Gastrocnemius medialis (tissue), 4 donors: ENCODE measurements around the gene APBA2. TPM values are rescaled to one million over a fixed set of nuclear protein-coding genes. Genes with fewer than 3 reads are reported as not detected.

Experiments
- ATAC-seq, 2 donors: fragments of 150-250 bp; one replicate each; pipeline ENCODE4 v1.9.1; 2016
- DNase-seq, 2 donors: peaks; one replicate each; pipeline ENCODE4 v3.0.0-alpha.2; 2019
- H3K27ac ChIP-seq, 4 donors: fragments of 200-600 bp; sonication (generic); 1 replicate in 1 of 4; 2 replicates in 3 of 4; pipeline ENCODE4 v1.5.1; 2016 to 2018; ENCODE audit warnings: mild to moderate bottlenecking in 2 of 4, moderate library complexity in 1 of 4
- H3K27me3 ChIP-seq, 3 donors: fragments of 200-600 bp; sonication (generic) in 2 of 3; 1 replicate in 1 of 3; 2 replicates in 2 of 3; pipeline versions ENCODE4 v1.5.1 to v1.6.0; 2016 to 2019; ENCODE audit warnings: mild to moderate bottlenecking in 1 of 3, moderate library complexity in 1 of 3
- H3K36me3 ChIP-seq, 2 donors: fragments of 200-600 bp; sonication (generic) in 1 of 2; one replicate each; pipeline ENCODE4 v1.5.1; 2017 to 2018
- H3K4me1 ChIP-seq, 2 donors: fragments of 200-600 bp; sonication (generic) in 1 of 2; one replicate each; pipeline ENCODE4 v1.5.1; 2016 to 2017; ENCODE audit warnings: mild to moderate bottlenecking in 2 of 2
- H3K4me3 ChIP-seq, 4 donors: fragments of 200-600 bp; sonication (generic) in 3 of 4; 1 replicate in 1 of 4; 2 replicates in 3 of 4; pipeline ENCODE4 v1.5.1; 2016 to 2019; ENCODE audit warnings: mild to moderate bottlenecking in 2 of 4
- H3K9me3 ChIP-seq, 3 donors: fragments of 200-600 bp; sonication (generic) in 2 of 3; 1 replicate in 1 of 3; 2 replicates in 2 of 3; pipeline ENCODE4 v1.5.1; 2016 to 2019
- CTCF ChIP-seq, 5 experiments: fragments of 450-650 bp in 3 of 5; fragments of 200-600 bp in 2 of 5; sonication (generic) in 2 of 5; IDR thresholded peaks in 4 of 5; conservative IDR thresholded peaks in 1 of 5; 1 replicate in 4 of 5; 2 replicates in 1 of 5; pipeline ENCODE4 v1.5.1; 2016 to 2019; ENCODE audit warnings: antibody characterized with exemption in 5 of 5, mild to moderate bottlenecking in 3 of 5, moderate library complexity in 3 of 5
- POLR2A ChIP-seq, 2 donors: fragments of 450-650 bp; IDR thresholded peaks; one replicate each; pipeline ENCODE4 v1.6.1; 2017; ENCODE audit warnings: antibody characterized with exemption in 2 of 2, mild to moderate bottlenecking in 2 of 2, moderate library complexity in 2 of 2
- in situ Hi-C, 4 donors: fragments of 200-750 bp; cut with MboI; loops; one replicate each; pipeline versions ENCODE4 v1.15.0 to v1.8.0; 2017; ENCODE audit warnings: low sequenced_read_pairs in 4 of 4
- intact Hi-C: fragments of 100-400 bp; cut with DNase I; formaldehyde crosslinking; loops from one replicate; pipeline ENCODE4 v1.15.1; 2023; ENCODE audit warnings: low total_unique reads
- total RNA-seq, 4 donors: library from RNA; depleted of rRNA; stranded (reverse); fragments of >200 nt; gene quantifications; one replicate each; pipeline versions ENCODE4 v1.1.0 to v1.2.3, GENCODE V29; 2016

APBA2 gene
- total RNA-seq, 4 donors from 2014 or later: 0.19 to 0.31 TPM; not detected in 2

GRCh38 chr15:29140475-29141307 lies 254.9 kb downstream of the APBA2 start:
- no peaks in the 10 kb centered on the region for H3K36me3 ChIP-seq
- in situ Hi-C loops (no loop called here), intact Hi-C loops (no loop called here)
- H3K27me3 ChIP-seq: peaks cover 8 to 11% (median 10%) of the 10 kb centered on the region in 3 donors
- ATAC-seq: no peak
- no peaks in the 10 kb centered on the region for H3K9me3 ChIP-seq
- no peaks in the 10 kb centered on the region for H3K4me1 ChIP-seq
- no peak overlapping the region for H3K27ac ChIP-seq
- no peak for DNase-seq
- no peak overlapping the region for H3K4me3 ChIP-seq
- no peak for TF ChIP-seq CTCF (IDR thresholded peaks at IDR 0.05 in 4 of 5, conservative IDR thresholded peaks at IDR 0.05 in 1 of 5)
- no peak for TF ChIP-seq POLR2A (IDR thresholded peaks at IDR 0.05)

GRCh38 chr15:29141308-29142128 lies 255.7 kb downstream of the APBA2 start:
- Histone ChIP-seq H3K9me3 (no peaks in the 10 kb centered on the region), H3K4me1 (no peaks in the 10 kb centered on the region), H3K4me3 (no peak overlapping the region), H3K27ac (no peak overlapping the region), H3K36me3 (no peaks in the 10 kb centered on the region), H3K27me3 (peaks cover 8 to 11% (median 10%) of the 10 kb centered on the region in 3 donors)
- TF ChIP-seq CTCF (IDR thresholded peaks at IDR 0.05 in 4 of 5, conservative IDR thresholded peaks at IDR 0.05 in 1 of 5) (no peak), POLR2A (IDR thresholded peaks at IDR 0.05) (no peak)
- ATAC-seq: no peak
- DNase-seq: no peak
- intact Hi-C loops: no loop called here
- in situ Hi-C loops: no loop called here

GRCh38 chr15:29142129-29142747 lies 256.5 kb downstream of the APBA2 start:
- in situ Hi-C loops: no loop called here
- ATAC-seq (no peak), DNase-seq (no peak)
- Histone ChIP-seq H3K27me3 (peaks cover 7 to 11% (median 8%) of the 10 kb centered on the region in 3 donors), H3K4me1 (no peaks in the 10 kb centered on the region), H3K4me3 (no peak overlapping the region), H3K36me3 (no peaks in the 10 kb centered on the region), H3K9me3 (no peaks in the 10 kb centered on the region), H3K27ac (no peak overlapping the region)
- no peak for TF ChIP-seq CTCF (IDR thresholded peaks at IDR 0.05 in 4 of 5, conservative IDR thresholded peaks at IDR 0.05 in 1 of 5)
- no peak for TF ChIP-seq POLR2A (IDR thresholded peaks at IDR 0.05)
- intact Hi-C loops: no loop called here

- intact Hi-C loops (no loop called here), in situ Hi-C loops (no loop called here)
Observed at GRCh38 chr15:29143293-29143692, 257.5 kb downstream of the APBA2 start.

More at GRCh38 chr15:29143293-29143692, 257.5 kb downstream of the APBA2 start:
- Histone ChIP-seq H3K27ac (no peak overlapping the region), H3K27me3 (peaks cover 0 to 11% (median 4%) of the 10 kb centered on the region in 3 donors), H3K36me3 (no peaks in the 10 kb centered on the region), H3K4me1 (no peaks in the 10 kb centered on the region), H3K9me3 (no peaks in the 10 kb centered on the region), H3K4me3 (no peak overlapping the region)
- TF ChIP-seq POLR2A (IDR thresholded peaks at IDR 0.05) (no peak), CTCF (IDR thresholded peaks at IDR 0.05 in 4 of 5, conservative IDR thresholded peaks at IDR 0.05 in 1 of 5) (no peak)
- DNase-seq: no peak
- ATAC-seq: no peak
